GM04504 (cell line): ENCODE data around the gene TBC1D14.
A peak's percentile ranks its signal among the peaks of the same experiment; 100 is the strongest.

Experiments
- DNase-seq: peaks from one replicate; pipeline ENCODE4 v3.0.0-alpha.2; 2012; ENCODE audit warnings: low read depth

Gene TBC1D14

DNA sequence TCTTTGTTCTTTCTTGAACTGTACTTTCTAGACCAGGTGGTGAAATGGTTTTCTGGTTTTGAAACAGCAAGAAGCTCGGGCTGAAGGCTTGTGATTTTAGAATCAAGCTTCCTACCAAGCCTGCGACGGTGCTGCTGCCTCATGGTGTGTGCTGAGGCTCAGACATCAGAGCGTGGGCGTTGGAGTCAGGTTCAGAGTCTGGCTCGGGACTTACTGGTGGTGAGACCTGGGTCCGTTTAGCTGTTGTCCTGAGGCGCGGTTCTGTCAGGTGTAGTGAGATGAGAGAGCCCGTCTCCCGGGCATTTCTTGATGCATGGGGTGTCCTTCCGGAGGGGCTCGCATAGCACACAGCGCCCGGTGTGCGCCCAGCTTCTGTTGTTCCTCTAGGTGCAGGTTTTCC, 113.9 kb downstream of the TBC1D14 start:
- no peak for DNase-seq

DNA sequence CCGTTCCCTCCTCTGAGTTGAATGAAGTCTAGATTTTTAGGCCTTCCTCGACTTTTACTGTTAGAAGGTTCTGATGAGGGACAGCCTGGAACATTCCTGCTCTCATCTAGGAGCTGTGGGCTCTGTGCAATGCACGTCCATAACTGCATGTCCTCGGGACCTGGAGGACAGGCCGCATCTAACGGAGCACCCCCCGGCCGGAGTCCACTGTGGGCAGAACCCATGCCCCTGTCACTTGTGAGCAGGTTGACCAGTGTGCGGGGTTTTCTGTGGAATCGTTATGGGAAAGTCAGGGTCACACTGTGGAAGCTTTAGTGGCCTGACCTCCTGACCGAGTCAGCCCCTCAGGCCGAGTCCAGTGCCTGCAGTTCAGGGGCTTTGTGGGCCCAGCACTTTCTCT, 114.3 kb downstream of the TBC1D14 start:
- DNase-seq = no peak

DNA sequence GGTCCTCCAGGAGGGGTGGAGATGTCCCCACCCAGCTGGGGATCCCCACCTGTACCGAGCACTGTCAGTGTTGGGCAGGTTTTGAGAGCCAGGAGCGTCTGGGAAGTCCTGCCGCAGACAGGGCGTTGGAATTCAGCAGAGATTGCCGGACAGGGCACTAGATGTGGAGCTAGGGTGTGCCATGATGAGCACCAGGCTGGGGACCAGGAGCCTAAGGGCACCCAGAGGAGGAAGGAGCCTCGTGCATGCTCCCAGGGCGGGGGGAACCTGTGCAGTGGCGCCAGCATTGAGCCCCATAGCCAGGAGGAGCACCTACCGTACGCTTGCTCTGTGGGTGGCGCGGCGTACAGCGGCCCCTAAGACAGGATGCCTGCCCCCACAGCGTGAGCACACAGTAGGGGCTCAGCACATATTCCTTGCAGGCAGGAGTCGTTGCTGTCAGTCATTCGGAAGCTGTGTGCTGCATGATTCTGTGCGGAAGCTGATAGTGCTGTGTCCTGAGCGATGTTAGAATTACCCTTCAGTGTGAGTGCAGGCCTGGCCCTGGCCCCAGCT, 114.8 kb downstream of the TBC1D14 start:
- DNase-seq = no peak

DNA sequence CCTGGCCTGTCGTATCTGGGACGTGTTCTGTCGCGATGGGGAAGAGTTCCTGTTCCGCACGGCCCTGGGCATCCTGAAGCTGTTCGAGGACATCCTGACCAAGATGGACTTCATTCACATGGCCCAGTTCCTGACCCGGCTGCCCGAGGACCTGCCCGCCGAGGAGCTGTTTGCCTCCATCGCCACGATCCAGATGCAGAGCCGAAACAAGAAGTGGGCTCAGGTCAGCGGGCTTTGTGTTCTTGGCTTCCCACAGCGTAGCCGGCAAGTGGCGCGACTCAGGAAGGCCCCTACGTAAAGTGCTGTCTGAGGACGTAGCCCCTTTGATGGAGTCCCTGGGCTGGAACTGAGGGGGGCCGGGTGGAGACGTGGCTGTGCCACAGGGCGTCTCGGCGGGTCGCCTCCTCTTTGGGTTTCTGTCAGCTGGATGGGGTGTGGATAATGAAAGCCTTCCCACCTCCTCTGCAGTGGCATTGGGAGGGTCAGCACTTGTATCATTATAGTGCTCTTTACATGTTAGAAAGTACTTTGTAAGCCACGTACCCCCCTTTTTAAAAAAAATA, 115.5 kb downstream of the TBC1D14 start:
- no peak for DNase-seq

DNA sequence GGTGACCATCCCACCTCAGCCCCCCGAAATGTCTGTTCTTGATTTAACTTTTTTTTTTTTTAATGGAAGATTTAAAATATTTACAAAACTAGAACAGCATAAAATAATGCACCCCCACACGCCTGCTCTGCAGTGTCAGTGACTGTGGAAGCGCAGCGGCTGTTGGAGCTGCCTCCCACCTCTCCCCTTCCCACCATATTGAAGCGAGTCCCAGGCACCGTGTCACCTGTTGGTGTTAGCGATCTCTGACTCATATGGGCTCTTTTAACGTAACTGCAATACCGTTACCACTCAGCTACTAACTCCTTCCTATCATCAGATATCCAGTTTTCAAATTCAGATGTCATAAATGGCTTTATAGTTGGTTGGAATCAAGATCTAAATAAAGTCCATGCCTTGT, 116.5 kb downstream of the TBC1D14 start:
- no peak for DNase-seq

DNA sequence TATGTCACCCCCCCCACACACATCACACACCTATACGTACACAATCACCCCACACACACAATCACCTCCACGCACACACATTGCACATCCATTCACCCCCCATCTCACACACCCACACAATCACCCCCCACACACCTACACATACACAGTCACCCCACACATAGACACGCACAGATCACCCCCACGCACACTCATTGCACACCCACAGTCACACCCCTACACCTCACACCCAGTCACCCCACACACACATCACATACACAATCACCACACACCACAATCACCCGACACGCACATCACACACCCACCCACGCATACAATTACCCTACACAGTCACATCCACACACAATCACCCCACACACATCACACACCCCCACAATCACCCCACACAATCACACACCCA, 117.7 kb downstream of the TBC1D14 start:
- no peak for DNase-seq

DNA sequence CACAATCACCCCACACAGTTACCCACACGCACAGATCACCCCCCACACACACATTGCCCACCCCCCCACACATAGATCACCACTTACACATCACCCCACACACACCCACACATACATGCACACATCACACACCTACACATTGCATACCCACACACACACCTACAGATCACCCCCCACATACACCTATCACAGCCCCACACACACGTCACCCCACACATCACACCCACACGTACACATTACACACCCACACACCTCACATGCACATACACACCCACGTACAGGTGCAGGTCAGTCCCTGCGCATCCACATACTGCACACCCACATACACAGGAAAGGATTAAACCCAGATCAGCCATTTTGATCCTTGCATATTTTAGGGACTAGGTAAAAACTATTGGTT, 118.3 kb downstream of the TBC1D14 start:
- no peak for DNase-seq

DNA sequence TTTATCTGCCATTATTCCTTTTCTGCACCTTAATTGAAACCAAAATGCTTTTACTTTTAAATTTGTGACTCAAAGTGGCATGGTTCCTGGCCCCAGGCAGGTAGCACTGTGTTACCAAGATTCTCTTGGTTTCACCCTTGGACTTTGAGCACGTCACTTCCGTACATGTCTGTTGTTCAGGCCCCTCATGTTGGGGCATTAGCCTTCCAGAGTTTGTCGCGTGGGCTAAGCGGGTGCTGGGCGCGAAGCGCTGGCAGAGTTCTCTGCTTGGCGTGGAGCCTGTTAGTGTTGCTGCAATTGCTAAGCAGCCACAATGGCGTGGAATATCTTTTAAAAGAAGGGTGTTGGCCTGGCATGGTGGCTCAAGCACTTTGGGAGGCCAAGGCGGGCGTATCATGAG, 119.6 kb downstream of the TBC1D14 start:
- no peak for DNase-seq

DNA sequence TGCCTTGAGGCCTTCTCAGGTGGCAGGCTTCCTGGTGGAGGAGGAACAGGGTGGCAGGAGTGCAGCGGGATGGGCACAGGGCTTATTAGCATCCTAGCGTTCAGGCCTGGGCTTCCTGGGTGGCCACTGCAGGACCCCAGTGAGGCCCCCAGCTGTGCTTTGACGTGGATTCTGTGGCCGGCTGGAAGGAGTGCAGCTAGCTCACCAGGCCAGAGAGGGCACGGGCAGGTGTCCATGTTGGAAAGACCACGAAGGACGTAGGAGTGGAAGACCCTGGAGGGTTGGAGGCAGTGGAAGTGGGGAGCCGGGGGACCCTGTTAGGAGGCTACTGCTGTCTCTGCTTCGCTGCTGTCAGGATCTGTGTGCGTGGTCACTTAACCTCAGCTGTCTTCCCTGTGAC, 120.3 kb downstream of the TBC1D14 start:
- DNase-seq = no peak

DNA sequence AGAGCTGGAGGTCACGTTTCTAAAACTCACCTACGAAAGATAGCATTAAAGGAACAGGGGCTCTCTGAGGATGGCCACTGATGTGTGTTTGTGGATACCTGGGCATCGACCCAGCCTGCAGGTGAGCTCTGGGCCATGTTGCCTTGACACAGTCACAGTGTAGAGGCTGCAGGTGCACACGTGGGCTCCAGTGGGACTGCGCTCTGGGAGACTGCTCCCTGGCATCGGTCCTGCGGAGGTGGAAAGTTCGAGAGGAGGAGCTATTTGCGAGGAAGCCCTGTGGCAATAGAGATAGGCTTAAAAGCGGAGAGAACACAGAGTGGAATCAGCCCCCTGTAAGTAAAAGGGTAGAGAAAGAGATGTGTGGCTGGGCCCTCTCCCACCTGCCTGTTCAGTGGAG, 121.2 kb downstream of the TBC1D14 start:
- no peak for DNase-seq

DNA sequence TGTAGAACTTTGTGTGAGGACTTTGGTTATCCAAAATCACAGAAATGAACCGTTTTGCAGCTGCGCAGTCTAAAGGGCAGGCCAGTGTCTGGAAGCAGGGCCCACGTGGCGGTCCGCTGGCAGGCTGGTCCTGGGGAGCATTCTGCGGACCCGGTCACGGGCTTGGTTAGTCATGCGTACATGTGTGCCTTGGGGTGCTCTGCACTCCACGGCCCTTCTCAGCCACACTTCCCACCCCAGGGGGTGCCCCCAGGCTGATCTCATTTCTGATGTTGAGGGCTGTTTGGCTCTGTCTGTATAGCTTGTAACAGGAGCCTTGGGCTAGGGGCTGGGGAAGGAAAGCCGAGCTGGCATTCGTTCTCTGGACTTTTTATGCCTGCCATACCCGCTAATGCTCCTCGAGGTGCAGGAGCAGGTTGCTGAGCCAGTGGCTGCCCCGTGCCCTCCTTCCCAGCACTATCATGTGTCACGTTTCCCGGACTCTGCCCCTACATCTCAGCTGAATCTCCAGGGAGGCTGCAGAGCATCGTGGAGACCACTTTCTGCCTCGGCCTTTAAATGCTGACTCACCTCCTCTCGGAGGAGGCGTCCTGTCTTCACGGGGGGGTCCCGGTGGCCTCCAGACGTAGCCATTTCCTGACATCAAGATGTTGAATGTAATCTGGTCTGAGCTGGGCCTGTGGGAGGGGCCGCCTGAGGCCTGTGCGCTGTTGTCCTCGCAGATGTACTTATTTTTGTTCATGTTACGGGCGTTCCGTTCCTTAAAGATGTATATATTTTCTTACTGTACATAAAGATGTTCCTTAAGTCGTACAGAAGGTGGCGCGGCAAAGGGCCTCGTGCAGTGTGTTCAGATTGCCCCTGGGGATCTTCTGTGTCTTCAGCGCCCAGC, 122.2 kb downstream of the TBC1D14 start:
- DNase-seq = no peak

DNA sequence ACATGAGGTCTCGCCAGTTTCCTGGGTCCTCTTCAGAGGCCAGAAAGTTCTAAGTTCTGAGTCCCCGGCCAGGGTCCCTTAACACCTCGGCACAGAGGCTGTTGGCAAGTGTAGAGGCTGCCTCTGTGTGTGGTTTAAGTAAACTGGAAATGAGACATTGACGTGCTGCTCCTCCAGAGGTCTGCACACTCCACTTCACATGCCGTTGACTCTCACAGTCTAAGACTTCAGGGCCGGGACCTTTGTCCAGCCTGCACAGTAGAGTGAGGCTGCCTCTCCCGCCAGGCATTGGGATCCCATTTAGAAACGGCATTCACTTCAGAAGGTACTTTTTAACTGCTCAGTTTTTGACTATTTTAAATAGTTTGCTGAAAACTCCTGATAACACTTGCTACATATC, 123.0 kb downstream of the TBC1D14 start:
- no peak for DNase-seq

DNA sequence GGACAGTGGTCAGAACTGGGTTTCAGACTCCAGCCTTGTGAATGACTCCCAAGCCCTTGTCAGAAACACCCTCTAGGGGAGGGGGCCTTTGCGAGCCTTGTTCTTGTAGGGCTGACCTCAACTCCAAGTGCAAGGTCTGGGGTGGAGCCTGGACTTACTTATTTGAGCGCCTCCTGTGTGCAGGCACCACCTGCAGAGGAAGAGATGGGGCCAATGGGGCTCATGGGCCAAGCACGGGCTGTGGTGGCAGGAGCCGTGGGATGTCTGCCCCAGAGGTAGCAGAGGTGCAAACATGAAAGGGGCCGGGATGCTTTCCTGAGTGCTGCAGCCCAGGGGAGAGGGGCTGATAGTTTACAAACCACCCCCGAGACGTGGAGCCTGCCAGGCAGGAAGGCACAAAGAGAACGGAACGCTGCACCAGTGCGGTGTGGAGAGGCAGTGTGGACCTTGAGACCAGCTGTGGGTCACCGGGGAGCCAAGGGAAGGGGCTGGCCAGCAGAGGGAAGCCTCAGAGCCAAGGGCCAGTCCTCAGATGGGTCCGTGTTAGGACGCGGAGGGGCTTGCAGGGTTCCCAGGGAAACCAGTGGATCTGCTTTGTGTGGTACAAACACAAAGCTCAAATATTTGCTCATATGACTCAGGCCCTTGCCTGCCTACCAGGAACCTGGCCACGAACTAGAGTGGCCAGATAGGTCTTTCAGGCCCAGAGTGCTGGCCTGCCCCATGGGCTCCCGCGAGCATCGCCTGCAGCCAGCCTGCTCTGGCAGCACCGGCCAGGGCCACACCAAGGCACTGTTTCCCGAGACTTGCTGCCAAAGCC, 124.8 kb downstream of the TBC1D14 start:
- DNase-seq = peak; percentile 24

DNA sequence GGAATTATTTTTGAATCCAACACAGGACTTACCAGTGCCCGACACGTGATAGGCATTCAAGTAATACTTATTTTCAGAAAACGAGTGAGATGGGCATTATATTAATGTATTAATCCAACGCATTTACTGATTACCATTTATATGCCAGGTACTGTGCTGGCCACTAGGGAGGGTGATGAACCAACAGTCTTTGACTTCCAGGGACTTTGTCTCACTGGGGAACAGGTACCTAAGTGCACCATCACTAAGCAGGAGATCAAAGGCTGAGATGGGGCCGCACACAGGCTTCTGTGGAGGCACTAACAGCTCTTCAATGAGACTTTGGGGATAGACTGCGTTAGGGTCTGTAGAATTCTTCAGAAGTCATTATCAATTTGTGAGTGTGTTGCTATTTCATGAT, 127.8 kb downstream of the TBC1D14 start:
- DNase-seq = no peak

DNA sequence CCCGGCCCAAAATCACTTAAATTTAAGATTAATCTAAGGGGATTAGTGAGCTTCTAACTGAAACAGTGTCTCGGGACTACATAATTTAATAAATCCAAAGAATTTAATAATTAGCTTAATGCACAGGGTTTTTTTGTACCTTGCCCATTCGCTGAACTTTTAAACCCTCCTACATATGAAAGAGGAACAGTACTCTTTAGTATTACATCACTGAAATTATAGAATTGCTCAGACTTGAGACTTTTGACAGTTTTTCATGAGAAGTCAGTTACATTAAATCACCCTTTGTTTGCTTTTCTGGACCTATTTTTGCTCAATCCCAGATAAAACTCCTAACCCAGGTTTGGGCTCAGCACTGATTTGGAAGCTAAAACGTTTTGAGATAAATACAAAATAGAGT, 131.1 kb downstream of the TBC1D14 start:
- DNase-seq = no peak

DNA sequence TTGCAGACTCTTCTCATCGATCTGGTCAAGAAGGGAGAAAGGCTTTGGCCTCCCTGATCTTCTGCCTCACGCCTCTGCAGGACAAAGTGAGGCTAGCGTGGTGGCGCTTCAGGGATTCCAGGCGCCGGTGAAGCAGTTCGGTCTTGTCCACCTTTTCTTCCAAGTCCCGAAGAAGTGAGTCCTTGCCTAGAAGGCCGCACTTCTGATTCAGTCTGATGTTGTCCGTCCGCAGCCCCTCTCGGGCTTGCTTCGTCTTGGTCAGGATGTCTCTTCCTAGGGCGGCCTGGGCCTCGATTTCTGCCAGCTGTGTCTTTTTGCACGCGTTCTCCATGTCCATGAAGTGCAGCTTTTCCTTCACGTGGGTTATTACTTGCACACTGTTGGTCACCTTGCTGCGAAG, 131.6 kb downstream of the TBC1D14 start:
- no peak for DNase-seq

DNA sequence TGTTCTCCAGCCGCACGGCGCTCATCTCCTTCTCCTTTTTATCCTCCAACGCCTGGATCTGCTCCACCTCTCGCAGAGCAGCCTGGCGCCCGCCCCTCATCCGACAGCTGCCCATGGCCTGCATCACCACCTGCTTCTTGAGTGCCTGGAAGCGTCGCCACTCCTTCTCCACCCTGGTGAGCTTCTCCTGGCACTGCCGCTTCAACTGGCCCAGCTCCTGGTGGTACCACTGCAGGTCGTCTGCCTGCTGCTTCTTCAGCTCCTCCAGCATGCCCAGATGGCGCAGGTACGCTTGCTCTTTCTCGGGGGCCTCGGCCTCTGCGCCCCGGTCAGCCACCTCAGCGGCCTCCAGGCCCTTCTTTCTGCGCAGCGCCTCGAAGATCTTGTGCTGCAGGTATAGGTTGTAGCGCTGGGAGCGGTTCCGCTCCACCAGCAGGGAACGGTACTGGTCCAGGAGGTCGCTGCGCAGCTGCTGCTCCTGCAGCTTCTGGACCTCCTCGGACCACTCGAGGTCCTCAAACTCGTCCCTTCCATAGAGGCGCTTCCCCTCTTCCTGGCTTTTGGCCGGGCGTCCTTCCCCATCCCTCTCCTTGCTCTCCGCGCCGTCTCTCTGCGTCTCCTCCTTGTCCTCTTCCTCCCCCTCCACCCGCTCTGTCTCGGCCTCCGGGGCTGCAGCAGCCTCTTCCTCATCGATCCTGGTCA, 132.3 kb downstream of the TBC1D14 start:
- no peak for DNase-seq

DNA sequence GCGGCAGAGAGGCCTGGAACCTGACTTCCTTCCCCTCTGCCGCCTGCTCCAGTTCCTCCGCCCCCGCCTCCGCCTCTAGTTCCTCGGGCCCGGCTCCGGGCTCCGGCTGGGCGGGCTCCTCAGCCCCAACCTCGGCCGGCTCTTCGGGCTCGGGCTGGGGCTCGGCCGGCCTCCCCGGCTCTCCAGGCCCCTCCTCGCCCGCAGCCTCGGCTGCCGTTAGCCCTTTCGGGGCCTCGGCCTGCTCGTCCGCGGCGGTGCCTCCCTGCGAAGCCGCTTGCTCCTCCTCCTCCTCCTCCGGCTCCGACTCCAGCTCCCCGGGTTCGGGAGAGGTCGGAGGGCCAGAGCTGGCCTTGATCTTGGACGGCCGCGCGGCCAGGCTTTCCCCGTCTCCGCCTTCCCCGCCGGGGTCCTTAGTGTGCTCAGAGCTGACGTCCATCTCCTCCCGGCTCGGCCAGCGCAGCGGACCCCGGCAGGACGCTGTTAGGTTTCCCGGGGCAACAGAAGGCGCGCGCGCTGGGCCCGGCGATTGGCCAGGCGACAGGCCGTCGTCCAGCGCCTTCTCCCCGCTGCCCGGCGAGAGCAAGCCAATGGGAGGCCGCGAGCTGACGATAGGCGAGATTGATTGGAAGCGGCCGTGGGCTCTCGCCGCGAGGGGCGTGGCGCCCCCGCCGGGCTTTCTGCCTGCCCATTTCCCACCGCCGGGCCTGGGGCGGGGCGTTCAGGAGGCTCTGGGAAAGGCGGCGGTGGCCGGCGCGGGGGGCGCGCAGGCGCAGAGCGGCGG, 133.1 kb downstream of the TBC1D14 start:
- DNase-seq = peak; percentile 96

DNA sequence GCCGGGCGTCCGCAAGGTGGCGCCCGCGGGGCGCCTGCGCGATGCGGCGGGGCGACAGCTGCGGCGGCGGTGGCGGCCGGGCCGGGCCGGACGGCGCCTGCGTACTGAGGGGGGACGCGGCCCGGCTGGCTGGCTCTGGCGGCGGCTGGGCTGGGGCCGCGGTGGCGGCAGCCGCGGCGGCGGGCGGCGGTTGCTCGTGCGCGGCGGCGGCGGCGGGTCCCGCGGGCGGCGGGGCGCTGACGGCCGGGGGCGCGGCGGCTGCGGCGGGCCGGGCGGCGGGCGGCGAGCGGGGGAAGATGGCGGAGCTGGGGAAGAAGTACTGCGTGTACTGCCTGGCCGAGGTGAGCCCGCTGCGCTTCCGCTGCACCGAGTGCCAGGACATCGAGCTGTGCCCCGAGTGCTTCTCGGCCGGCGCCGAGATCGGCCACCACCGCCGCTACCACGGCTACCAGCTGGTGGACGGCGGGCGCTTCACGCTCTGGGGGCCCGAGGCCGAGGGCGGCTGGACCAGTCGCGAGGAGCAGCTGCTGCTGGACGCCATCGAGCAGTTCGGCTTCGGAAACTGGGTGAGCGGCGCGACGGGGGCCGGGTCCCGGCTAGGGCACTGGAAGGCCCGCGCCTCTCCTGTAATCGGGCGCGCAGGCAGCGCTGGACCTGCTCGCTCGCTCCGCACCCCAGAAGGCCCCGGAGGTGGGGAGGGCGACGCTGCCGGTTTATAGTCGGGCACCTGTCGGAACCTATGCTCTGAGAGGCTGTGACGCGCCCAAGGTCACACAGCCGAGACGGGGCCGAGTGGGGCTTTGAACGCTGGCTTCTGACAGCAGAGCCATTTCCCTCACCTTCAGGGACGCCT, 133.9 kb downstream of the TBC1D14 start, which contains the start of gene TADA2B:
Gene TADA2B (plus strand): TSS at position 89 of the 853 bp plus-strand sequence. CDS start 208 bp downstream, at position 297.
- DNase-seq = no peak
